Activated CD4-positive, alpha-beta T cell treated with anti-CD3 and anti-CD28 coated beads for 4 hours (primary cell): ENCODE data around the gene CPB1.
"Not testable (repeated sequence)": the region's sequence is repeated elsewhere in the genome, so short reads cannot be mapped to it uniquely, and the experiment has no call there.

Experiments used
- DNase-seq, 2 donors: peaks; one replicate each; pipeline ENCODE4 v3.0.0-alpha.2; 2020

CPB1 gene

DNA sequence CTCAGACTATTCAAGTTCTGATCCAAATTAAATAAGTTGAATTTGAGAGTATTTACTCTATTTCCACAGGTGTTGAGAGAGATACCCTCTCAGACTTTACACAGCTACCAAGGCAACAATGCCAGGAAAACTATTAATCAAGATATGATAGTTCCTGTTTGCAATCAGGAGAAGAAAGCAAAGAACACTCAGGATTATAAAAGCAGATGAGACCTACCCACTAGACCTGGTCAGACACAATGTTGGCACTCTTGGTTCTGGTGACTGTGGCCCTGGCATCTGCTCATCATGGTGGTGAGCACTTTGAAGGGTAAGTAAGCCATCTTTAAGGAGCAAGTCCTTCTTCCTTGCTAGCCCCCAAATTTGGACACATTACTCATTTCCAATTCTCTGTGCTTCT lies at the start of gene CPB1:
CPB1 (plus strand) TSS at position 227 of the 400 bp plus-strand sequence; CDS start at position 240, 13 bp downstream.
- DNase-seq = no peak

DNA sequence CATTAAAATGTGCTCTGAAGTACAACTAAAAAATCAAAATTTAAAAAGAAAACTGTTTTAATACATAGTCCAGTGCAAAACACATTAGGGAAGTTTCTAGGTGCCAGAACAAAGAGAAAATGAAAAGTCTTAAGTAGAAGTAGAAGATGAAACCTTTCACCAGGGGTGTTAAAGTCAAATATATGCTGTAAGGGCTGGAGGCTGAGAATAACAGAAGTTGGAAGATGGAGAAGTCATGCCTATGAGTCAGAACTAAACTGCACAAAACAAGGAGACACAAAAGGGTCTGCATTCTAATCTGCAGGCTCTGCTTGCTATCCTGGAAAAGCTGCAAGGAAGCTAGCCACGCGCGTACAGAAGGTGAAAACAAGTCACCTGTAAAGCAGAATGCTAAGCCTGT lies 48.7 kb upstream of the CPB1 start:
- DNase-seq = no peak

DNA sequence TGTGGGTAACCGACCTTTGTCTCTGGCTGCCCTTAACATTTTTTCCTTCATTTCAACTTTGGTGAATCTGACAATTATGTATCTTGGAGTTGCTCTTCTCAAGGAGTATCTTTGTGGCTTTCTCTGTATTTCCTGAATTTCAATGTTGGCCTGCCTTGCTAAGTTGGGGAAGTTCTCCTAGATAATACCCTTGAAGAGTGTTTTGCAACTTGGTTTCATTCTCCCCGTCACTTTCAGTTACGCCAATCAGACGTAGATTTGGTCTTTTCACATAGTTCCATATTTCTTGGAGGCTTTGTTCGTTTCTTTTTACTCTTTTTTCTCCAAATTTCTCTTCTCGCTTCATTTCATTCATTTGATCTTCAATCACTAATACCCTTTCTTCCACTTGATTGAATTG lies 42.6 kb upstream of the CPB1 start:
- DNase-seq = not testable (repeated sequence)

DNA sequence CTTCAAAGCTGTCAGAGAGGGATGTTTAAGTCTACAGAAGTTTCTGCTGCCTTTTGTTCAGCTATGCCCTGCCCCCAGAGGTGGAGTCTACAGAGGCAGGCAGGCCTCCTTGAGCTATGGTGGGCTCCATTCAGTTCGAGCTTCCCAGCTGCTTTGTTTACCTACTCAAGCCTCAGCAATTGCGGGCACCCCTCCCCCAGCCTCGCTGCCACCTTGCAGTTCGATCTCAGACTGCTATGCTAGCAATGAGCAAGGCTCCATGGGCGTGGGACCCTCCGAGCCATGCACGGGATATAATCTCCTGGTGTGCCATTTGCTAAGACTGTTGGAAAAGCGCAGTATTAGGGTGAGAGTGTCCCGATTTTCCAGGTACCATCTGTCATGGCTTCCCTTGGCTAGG lies 41.5 kb upstream of the CPB1 start:
- DNase-seq = not testable (repeated sequence)

DNA sequence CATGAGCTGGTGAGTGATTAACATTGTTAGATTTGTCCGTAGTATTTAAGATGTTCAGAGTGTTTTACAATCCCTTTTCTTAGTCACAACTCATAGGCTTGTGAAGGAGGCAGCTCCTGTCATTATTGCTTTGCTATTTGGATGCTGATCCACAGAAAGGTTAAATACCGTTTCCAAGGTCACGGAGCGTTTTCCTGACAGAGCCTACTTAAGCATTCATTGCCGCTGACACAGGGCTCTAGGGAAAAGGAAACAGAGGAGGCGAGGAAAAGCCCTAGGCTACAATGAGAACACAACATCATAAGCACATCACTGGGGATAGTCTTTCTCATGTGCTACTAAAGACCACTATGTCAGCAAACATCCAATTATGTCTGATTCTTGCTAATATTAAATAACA lies 38.5 kb upstream of the CPB1 start:
- no peak for DNase-seq

DNA sequence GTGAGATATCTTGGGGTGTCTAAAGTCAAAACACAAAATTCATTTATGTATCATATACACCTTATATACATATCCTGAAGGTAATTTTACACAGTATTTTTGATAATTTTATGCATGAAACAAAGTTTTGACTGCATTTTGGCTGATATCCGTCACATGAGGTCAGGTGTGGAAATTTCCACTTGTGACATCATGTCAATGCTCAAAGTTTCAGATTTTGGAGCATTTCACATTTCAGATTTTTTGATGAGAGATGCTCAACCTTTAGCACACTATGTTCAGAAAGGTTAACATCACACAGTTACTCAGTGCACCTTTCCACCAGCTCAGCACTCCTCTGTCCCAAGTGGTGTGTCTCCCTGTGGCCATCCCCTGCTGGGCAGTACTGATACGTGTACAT lies 37.7 kb upstream of the CPB1 start:
- DNase-seq = no peak

DNA sequence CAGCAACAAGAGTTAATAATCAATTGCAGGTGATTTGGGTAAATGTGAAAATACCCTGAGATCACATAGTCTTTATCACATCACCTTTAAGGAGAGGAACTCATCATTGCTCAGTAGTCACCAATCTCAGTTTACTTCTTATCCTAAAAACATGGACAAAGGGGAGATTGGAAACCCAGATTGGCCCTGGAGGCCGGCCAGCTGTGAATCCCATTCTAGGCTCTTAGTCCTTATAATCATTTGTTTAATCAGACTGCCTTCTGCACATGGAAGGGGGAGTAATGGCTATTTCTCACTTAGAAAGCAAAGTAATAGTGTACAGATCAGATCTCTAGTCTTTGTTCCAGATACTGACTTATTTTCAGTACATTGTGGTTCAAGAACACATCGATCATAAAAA lies 37.2 kb upstream of the CPB1 start:
- no peak for DNase-seq

DNA sequence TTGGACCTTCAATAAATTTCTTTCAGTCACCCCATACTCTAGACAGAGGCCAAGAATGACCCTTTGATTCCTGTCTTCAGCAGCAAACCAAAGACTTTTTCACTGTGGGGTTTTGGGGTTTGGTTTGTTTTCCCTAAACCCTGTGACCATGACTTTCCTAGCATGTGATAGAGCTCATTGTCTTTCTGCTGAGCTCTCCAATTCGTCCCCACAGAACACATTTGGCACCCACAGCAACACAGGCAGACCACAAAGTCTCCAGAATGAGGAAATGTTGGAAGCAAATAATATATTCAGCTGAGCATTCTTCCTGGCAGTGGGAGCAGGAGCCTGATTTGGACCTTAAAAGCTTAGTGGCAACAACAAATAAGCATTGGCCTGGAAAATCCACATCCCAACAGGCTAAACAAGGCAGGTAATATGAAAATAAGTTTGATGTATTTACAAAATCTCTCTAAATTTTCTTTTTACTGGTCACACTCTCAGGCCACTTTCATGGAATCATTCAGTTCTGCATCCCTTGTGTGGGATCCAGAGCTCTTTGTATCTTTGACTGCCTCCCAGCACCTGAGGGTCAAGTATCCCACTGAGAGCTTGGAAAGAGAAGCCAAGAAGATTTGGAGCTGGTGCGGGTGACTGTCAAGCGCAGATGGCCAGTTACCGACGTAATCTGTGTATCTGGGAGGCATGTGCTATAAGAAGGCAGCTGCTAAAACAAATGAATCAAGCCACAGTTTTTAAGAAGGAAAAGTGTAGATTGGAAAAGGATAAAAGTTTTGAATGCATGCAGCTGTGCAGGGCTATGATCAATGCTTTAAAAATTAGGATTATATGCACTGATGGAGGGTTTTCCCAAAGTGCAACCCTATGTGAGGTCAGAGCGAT lies 36.5 kb upstream of the CPB1 start:
- DNase-seq = no peak

DNA sequence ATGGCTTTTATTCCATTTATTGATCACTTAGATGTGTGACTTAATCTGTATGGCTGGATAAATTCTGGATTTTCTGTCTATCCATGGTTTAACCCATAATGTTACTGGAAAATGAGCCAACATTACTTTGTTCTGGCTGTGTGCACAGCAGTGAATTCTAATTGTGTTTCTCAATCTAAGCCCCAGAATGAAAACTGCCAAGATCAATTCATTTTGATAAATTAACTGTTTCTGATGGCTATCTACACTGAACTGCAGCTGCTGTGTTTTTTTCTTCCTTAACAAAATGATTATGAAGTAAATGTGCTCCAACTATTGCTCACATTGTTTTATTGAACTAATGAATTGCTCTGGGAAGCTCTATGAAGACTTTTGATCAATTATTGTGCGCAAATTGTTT lies 35.7 kb upstream of the CPB1 start:
- no peak for DNase-seq

DNA sequence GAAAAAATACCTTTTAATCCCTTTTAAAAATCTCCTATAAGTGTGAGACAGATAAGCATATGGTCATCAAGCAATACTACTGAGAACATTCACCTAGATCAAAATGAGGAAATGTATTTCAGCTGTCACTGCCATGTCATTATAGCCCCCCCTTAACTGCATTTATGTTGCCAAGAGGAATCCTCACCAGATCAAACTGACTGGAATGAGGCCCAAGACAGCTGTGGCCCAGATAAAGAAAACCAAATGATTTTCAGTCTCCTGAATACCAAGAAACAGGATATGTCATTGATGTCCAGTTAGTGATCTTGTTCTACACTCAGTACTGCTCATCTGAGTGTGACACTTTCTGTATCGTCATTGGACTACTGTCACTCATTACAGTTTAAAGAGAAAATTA lies 35.1 kb upstream of the CPB1 start:
- DNase-seq = no peak

DNA sequence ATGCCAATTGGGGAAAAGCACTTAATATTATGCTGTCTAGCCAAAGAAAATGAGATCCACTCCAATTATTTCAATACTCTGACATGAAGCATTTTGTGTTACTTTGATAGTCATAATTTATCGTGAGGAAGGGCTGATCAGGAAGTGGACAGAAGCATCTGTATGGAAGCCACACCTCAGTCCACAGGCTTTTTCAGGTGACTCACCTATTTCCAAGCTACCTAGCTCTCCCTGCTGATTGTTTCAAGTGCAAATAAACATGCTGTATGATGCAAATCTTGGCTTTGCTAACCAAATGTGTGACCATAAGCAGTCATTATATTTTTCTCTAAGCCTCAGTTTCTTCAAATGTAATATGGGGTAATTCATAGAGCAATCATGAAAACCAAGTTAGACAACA lies 30.8 kb upstream of the CPB1 start:
- DNase-seq = no peak

DNA sequence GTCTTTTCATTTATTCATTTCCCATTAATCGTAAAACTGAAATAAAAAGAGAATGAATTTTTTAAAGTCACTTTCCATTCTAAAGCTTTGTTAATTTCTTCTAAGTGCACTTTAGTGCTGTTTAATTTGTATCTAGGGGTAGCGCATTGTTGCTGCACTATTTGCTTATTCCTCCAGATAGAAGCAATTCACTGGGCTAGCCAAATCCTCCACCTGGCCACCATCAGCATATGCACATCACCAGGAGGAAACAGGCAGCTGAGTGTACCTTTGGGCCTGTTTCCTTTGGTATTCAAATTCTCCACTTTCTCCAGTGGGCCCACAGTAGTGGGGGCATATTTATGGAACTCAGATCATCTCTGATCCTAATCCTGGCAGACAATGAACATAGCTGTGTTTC lies 29.8 kb upstream of the CPB1 start:
- no peak for DNase-seq

DNA sequence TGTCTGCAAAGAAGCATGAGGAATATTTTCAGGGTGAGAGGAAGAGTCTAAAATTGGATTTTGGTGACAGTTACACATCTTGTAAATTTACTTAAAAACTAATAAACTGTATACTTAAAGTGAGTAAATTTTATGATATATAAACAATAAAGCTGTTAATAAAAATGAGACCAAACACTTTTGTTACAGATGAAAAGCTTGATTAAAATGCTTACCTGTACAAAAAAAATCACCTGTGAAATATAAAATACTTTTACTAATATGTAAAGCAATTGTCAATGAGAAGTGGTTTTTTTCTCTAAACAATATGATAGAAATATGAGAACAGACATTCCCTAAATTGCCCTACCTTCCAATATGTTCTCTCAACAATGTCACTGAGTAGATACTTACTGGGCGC lies 27.2 kb upstream of the CPB1 start:
- no peak for DNase-seq

DNA sequence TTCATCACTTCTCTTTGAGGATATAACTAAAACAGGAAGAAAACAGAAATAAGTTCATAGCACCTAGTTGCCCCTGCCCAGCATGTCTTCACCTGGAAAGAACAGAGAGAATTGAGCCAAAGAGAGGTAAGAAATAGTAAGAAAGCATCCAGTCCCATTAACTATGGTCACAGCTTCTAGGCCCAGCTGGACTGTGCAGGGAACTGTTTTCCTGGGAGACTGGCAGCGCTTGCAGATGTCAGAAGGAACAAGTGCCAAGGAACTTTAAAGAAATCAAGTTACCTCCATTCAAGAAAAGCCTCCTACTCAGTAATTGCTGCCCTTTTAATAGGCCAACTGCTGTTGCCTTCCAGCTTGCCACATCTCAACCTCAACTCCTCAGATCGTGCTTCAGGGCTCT lies 17.8 kb upstream of the CPB1 start:
- no peak for DNase-seq

DNA sequence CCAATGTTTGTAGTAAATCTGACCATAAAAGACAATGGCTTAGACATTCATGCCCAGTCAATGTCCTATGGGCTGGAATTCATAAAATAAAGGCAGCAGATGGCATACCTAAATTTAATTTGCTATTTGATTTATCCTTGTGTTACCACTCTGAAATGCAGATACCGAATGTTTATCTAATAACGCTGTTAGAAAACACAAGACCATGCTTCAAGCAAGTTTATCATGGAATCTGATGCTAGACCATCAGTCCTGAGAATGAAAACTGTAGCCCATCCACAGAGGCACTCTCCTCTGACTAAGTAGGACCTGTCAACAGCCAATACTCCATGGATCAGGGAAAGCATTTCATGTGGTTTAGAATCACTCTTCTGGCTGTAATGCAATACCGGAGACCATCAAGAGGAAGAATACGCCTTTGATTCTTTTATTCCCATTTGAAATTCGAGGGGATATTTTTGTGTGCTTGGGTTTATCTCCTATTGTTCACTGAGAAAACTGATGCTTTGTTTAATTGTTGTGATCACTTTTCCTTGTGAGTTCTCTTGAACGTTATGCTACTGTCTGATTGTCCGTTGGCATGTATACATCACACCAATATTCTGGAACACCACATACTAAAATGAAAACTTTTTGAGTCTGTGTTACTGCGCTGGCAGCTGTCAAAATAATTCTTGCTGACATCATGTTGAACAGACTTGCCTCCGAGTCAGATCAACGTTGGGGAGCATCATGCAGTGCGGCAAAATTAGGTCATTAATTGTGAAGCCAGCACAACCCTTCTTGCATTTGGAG lies 12.1 kb upstream of the CPB1 start:
- no peak for DNase-seq

DNA sequence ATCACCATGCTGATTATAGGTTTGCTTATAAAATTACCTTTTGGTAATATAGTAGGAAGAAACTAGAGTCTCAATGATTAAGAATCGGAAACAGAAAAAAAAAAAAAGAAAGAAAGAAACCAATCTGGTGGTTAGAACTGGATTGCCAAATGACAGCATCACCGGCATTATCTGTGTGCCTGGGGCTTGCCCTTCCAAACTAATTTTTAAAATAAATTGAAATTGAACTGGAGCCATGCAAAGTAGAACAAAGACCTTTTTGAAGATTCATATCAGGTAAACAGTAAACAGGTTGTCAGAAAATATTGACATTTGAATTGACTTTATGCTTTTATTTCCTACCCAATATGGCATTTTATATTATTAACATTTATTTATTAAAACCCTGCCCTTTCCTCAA lies 11.2 kb upstream of the CPB1 start:
- no peak for DNase-seq

DNA sequence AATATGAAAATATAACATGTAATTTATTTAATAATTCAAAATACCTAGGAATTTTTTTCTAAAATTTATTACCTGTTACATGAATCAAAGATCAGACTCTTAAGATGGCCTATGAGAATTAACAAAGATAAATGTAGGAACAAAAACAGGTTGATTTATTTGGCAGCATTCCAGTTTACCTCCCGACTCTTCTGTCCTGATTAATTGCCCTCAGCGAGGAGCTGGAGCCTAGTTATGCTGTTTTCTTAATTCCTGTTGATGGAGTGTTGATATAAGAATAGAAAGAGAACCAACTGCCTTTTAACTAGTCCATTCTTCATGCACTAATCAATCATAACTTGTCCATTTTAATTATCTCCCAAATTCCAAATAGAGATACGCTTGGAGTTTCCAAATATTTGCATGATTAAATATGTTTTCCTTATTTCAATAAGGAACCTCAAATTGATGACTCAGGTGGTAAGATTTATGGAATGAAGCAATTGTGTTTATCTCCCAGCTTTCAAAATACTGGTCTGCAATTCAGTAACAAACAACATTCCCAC lies 10.6 kb upstream of the CPB1 start:
- no peak for DNase-seq

DNA sequence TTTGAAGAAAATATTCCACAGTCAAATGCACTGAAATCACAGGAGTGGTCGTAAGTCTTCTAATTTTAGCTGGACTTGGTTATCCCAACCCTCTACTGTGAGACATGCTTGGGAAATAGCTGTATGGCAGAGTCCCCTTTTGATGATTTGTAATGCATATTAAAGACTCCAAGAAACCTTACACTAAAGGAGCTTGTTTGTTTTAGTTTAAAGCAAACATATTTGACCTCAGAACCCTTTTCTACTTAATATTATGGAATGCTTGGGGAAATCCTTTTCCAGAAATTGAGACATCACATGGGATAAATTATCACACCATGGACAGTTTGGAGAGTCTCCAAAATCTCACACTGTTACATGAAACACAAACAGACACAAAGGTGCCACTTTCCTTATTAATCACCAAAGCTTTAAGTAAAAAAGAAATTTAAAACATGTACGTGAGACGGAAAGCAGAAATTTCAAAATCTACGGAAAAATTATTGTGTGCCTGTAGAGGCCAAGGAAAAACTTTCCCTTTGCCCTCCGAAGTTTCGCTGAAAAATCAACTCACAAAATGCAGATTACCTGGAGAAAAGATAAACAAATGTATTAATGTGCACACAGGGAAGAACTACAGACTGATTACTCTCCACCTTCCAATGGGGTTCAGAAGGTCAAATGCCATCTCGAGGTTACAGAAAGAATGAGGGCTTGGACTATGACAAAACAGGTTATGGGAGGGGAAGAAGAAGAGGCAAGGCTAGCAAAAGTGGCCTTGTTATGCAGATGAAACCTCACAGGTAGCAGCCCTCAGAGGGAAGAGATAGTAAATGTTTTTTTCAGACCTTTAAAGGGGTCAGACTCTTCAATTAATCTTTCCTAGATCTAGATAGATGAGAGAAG lies 7.0 kb upstream of the CPB1 start:
- no peak for DNase-seq

DNA sequence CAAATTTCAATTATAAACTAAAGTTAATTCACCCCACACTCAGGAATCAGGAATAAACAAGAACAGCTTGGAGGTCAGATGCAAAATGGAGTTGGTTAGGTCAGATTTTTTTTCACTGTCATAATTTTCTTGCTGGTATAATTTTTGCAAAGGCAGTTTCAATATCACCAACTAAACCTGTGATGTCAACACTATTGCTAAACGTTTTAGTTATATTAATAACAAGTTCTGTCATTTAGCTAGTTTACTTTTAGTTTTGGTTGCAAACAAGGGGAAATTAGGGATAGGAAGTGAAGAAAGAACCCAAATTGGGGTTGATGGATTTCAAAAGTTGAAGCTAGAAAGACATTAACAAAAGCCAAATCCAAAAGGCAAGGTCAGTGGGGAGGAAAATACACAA lies 4.6 kb upstream of the CPB1 start:
- no peak for DNase-seq

DNA sequence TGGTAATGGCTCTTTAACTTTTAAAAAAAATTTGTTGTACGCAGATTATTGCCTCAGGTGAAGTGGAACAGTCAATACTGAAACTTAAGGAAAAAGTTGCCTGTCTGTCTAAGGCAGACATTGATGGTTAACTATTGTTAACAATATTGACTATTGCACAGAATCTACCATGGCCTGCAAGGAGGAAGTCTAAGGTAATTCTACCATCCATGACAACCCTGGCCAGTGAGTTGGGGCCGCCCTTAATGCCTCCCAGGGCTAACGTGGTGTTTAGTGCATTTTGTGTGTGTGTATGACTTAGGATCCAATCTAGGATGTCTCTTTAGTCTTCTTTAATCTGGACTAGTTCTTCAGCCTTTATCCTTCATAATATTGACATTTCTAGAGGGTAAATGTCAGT lies 2.1 kb upstream of the CPB1 start:
- DNase-seq = no peak

DNA sequence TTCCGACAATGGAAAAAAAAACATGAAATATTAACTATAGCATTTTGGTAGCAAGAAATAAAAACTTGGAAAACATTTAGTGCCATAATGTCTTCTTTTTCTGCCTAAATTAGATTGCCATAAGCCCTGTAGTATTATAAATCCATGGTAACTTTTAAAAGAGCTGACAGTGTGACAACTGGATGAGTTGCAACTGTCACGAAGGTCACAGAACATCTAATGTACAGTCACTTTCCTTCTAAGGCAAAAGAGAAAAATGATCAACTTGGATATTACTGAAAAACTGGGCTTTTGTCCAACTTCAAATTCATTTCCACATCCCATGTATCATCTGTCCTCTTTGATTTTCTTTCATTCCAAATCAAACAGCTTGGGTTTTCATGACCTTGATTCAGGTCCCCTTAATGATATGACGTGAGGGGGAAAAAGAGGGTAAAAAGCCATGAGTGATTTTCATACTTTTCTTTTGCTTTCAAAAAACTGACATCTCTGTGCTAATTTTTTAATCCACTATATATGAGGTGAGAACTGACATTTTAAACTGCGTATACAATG lies 602 bp downstream of the CPB1 start:
- no peak for DNase-seq

DNA sequence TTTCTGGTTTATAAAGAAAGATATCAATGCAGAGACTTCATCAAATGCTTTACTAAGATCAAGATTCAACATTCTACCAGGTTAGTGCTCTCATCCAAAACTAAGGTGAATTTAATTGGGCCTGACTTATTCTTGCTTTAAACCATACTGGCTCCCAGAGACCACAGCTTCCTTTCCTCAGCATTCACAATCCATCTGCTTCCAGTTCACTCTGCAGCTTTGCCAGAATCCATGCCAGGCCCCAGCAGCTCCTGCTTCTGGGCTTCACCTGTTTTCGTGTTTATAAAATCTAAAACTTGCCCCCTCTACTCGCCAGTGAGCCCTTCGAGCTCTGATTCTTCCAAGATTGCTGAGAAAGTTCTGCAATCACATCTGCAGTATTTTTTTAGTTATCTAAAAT lies 2.3 kb downstream of the CPB1 start:
- DNase-seq = no peak

DNA sequence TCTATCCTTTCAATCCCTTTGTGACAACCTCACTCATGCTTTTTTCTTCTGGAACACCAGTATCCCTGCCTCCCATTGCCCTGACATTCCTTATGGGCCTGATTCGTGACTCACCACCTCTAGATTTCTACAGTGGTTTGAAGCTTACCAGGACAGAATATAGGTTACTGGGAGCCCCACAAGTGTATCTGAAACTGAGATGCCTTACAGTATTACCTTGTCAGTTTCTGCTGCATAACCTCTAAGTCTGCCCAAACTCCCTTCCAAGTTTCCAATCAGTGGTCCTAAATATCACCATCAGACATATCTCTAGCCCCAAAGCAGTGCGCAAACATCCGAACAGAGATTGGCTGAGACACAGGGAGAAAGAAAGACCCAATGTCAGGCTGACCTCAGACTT lies 5.6 kb downstream of the CPB1 start:
- DNase-seq = no peak
